ENCODE data around the gene CREB3L4.

The CREB3L4 gene

GRCh38 chr1:153937331-153937730 lies 30.4 kb upstream of the CREB3L4 start:
- no peak for DNase-seq (ENCODE audit: low spot score)

GRCh38 chr1:153938996-153939395 lies 28.7 kb upstream of the CREB3L4 start:
- DNase-seq (ENCODE audit: low spot score), result no peak

- DNase-seq (ENCODE audit: low spot score), result no peak
Measured at GRCh38 chr1:153939476-153939875, 28.2 kb upstream of the CREB3L4 start.

GRCh38 chr1:153940756-153941155 lies 26.9 kb upstream of the CREB3L4 start:
- no peak for DNase-seq (ENCODE audit: low spot score)

GRCh38 chr1:153941826-153942725 lies 25.6 kb upstream of the CREB3L4 start:
- DNase-seq (ENCODE audit: low spot score), result no peak

- DNase-seq (ENCODE audit: low spot score), result no peak
Measured at GRCh38 chr1:153942766-153943549, 24.7 kb upstream of the CREB3L4 start.

- DNase-seq (ENCODE audit: low spot score), result no peak
Measured at GRCh38 chr1:153944005-153944826, 23.5 kb upstream of the CREB3L4 start.

- no peak for DNase-seq (ENCODE audit: low spot score)
Measured at GRCh38 chr1:153944827-153945117, 22.9 kb upstream of the CREB3L4 start.

GRCh38 chr1:153945131-153945794 lies 22.4 kb upstream of the CREB3L4 start:
- peak; percentile 27 for DNase-seq (ENCODE audit: low spot score)

GRCh38 chr1:153945795-153946621 lies 21.7 kb upstream of the CREB3L4 start:
- peak; percentile 90 for DNase-seq (ENCODE audit: low spot score)

- DNase-seq (ENCODE audit: low spot score), result peak; percentile 97
Measured at GRCh38 chr1:153946622-153947241, 21.0 kb upstream of the CREB3L4 start, which contains the start of gene DENND4B. Gene DENND4B, minus strand, starts transcription at chr1:153946718. Its CDS starts 2,344 bp downstream, at chr1:153944374.

- DNase-seq (ENCODE audit: low spot score), result no peak
Measured at GRCh38 chr1:153951183-153951582, 16.5 kb upstream of the CREB3L4 start.

- no peak for DNase-seq (ENCODE audit: low spot score)
Measured at GRCh38 chr1:153951801-153952200, 15.9 kb upstream of the CREB3L4 start.

- DNase-seq (ENCODE audit: low spot score), result no peak
Measured at GRCh38 chr1:153953859-153954365, 13.8 kb upstream of the CREB3L4 start.

- no peak for DNase-seq (ENCODE audit: low spot score)
Measured at GRCh38 chr1:153954826-153955225, 12.9 kb upstream of the CREB3L4 start.

GRCh38 chr1:153956997-153957715 lies 10.5 kb upstream of the CREB3L4 start:
- DNase-seq (ENCODE audit: low spot score), result no peak

- no peak for DNase-seq (ENCODE audit: low spot score)
Measured at GRCh38 chr1:153957744-153958110, 10.0 kb upstream of the CREB3L4 start.

GRCh38 chr1:153958111-153958960 lies 9.4 kb upstream of the CREB3L4 start, which contains the start of gene CRTC2:
Gene CRTC2, minus strand, starts transcription at chr1:153958612. Its CDS starts 115 bp downstream, at chr1:153958497.
- DNase-seq (ENCODE audit: low spot score), result peak; percentile 96

- no peak for DNase-seq (ENCODE audit: low spot score)
Measured at GRCh38 chr1:153958961-153959260, 8.8 kb upstream of the CREB3L4 start.

Data from GM03348 (cell line).